NCI-H146 treated with DMSO at 0.1 percent for 48 hours (cell line): ENCODE results near the gene CLEC9A.
"Not testable (repeated sequence)": the region's sequence is repeated elsewhere in the genome, so short reads cannot be mapped to it uniquely, and the experiment has no call there.

ENCODE experiments used
- DNase-seq: peaks from one replicate; lab custom pipeline; 2025; ENCODE audit not compliant: unreplicated experiment; lab: John Stamatoyannopoulos, UW

Gene CLEC9A

DNA sequence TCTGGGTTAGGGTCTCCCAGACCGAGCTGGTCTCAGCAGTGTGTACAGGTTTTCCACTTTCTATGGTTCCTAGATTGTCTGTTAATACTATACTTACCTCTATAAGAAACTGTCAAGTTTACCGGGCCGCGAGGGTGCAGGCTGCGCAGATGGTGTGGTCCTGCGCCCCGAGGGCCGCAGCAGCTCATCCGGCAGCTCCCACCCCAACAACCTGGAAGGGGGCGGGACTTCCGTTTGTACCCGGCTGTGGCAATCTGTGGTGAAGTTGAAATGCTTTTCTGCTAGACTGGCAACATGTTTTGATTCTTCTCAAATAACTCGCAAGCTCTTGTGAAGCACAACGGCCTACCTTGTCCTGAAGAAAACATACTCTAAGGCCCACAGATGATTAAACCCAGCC, at the start of gene CLEC9A:
TSS of gene CLEC9A (plus strand) at position 237 of the 400 bp plus-strand sequence. CDS start 22,006 bp downstream, outside the sequence.
- no peak for DNase-seq

- DNase-seq, result no peak
Observed at GRCh38 chr12:9991876-9992275, 38.6 kb upstream of the CLEC9A start.

GRCh38 chr12:9992296-9992695, 38.2 kb upstream of the CLEC9A start:
- no peak for DNase-seq

DNA sequence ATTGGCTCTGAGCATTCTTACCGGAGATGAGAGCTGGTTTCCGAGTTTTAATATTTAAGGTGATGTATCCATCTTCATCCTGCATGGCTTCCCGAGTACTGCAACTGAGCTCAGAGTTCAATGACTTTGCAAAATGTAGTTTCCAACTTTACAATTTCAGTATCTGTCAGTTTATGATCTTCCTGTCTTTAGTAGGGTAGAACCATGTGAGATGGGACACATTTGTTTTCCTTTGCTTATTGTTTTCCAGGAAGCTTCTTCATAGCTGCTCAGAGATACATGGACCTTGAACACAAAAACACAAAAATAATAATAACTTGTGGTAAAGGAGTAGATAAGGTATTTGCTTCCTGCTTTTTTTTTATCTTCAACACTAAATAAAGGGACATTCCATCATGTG, 31.5 kb upstream of the CLEC9A start, which contains the start of gene CLEC1B:
TSS of gene CLEC1B (minus strand) at position 106 of the 400 bp plus-strand sequence. CDS start at position 85, 21 bp downstream.
- no peak for DNase-seq

DNA sequence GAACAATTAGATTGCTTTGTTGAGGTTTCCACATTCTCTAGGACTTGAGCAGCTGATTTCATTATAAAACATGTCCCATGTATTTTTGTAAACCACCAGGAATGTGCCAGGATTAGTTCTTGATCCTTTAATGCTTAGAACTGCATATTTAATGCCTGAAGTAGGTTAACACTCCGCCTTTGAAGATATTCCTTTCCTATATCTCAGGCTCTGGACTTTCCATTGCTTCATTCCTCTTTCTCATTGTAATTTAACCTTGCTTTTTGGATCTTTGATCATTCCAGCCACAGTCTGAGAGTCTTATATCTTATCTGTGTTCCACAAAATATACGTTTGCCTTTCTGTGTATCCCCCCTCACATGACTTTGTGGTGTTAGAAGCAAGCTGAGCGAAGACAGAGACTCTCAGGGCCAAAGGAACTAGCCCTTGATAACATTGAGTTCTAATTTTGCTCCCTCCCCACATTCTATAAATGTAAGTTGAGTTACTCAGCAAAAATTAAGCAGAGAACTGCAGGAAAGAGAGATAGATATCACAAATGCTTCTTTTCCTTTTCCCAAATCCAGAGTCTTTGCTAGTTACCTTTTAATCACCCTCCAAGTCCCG, 29.2 kb upstream of the CLEC9A start:
- no peak for DNase-seq

GRCh38 chr12:10012630-10013330, 17.7 kb upstream of the CLEC9A start:
- no peak for DNase-seq

DNA sequence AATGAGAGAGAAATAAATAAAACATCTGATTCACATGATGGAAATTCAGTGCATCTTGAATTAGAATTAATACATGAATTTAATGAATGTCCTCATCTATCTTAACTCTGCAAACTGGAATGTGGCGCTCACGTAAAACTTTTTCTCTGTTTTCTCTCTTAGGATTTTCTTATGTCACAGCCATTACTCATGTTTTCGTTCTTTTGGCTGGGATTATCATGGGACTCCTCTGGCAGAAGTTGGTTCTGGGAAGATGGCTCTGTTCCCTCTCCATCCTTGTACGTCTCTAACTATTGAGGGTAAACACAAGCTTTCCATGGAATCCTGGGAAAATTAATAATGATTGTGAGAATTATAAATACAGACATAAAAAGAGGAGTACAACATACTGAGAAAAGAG, 15.0 kb upstream of the CLEC9A start:
- DNase-seq, result no peak

DNA sequence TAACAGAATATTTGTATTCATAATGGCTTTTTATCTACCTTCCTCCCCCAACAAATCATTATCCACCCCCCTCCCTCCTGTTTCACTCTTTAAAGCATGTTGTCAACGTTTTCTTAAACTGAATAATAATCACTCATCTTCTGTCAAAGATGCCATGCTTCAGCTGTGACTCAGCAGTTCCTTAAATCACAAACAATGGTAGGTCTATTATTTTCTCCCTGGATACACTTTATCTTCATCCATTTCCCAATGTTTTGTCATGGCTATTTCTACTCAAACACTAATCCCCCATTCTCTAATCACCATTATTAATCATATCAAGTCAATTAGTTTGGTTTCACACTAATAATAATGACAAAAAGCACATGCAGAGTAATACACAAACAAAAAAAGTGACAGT, 13.6 kb upstream of the CLEC9A start:
- DNase-seq, result no peak

GRCh38 chr12:10018386-10018785, 12.1 kb upstream of the CLEC9A start:
- no peak for DNase-seq

DNA sequence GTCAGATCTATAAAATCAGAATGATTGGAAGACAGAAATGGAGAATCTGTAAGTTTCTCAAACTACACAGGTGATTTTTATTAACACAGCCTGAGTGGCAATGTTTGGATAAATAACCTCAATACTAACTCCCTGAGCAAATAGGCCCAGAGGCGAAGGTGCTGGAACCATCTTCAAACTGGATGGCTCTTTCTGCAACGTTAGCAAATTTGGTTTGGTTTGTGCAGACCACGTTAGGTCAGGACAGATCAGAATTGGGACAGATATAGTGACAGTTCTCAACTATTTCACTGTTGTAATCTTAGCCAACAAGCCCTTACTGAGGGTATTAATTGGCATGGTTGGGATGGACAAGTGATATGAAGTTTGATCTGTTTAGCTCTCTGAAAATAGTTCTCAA, 9.1 kb upstream of the CLEC9A start:
- DNase-seq, result no peak

DNA sequence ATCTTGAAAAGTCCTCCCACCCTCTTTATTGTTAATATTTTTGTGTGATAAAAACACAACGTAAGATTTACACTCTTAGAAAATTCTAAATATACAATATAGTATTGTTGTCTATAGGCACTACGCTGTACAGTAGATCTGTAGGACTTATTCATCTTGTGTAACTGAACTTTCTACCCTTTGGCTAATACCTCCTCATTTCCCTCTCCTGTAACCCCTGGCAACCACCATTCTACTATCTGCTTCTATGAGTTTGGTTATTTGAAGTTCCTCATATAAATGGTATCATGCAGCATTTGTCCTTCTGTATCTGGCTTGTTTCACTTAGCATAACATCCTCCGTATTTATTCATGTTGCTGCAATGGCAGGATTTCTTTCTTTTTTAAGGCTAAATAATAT, 5.2 kb upstream of the CLEC9A start:
- DNase-seq, result no peak

- DNase-seq, result not testable (repeated sequence)
Observed at GRCh38 chr12:10026666-10027065, 3.8 kb upstream of the CLEC9A start.

DNA sequence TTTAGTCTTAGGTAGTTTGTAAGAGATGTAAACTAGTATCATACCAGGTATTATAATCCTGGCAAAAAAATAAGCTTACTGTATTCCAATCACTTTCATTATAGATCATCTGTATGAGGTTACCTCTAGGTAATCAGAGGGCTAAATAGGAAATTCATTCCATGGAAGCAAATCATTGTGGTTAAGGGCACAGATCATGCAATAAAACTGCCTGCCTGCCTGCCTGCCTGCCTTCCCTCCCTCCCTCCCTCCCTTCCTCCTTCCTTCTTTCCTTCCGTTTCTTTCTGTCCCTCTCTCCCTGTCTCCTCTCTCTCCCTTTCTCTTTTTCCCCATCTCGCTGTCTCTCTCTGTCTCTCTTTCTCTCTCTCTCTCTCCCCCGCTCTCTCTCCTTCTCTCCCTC, 3.2 kb upstream of the CLEC9A start:
- no peak for DNase-seq

GRCh38 chr12:10027721-10028120, 2.8 kb upstream of the CLEC9A start:
- DNase-seq, result no peak

DNA sequence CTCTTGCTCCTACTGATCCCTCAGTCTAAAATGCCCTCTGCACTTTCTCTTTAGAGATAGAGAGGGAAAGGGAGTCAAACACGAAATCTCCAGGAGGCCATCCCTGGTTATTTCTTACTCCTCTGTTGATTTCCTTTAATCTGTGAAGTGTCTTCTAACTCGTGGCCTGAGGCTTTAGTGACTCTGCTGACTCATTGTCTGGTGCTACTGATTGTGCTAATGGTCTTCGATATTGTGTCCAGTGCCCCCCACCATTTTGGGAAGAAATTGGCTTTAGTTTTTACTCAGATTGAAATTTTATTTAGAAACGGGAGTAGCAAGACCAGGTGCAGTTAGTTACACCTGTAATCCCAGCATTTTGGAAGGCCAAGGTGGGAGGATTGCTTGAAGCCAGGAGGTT, 839 bp downstream of the CLEC9A start:
- DNase-seq, result no peak

GRCh38 chr12:10031771-10032175, 1.3 kb downstream of the CLEC9A start:
- no peak for DNase-seq

DNA sequence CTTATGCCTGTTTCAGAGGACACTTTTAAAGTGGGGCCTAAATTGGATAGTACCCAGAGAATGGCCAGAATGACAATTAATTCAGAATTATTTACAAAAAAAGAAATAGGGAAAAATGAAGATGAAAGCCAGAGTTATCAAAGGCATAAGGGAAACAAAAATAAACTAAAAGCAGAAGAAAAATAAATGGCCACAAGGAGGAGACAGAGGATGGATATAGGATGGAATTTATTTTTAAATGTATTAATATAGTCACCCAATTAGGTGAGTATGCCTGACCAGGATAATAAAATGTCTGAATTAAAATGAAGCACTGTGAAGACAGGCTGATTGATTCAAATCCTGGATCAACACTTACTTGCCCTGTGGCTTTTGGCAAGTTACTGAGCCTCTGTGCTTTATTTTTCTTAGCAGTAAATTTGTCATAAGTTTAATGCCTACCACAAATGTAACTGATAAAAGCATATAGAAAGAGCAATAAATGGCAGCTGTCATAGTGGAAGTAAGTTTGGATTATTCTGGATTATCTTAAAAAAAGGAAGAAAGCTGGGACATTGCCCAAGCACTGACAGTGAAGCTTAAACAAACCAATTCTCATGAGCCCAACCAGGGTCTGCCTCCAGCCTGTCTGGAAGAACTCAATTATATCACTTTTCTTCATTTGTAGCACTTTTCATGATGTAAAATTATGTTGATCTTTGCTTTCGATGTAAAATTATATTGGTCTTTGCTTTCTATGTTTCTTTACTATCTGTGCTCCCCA, 3.5 kb downstream of the CLEC9A start:
- no peak for DNase-seq

DNA sequence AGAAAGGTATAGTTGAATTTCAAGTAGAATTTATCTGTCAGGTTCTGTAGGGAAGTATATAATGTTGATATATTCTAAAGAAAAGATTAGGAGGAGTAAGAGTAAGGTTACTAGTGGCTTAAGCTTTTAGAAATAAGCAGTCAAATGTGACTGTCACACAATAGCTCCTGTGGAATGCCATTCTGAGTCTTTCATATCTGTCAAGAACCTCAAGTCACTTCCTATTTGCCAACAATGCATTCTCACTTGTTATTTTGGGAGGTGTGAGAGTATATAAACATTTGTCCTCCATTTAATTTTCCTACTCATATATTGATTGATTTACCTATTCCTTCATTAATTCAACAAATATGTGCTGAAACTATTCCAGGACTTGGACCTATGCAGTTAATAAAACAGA, 11.7 kb downstream of the CLEC9A start:
- DNase-seq, result no peak

DNA sequence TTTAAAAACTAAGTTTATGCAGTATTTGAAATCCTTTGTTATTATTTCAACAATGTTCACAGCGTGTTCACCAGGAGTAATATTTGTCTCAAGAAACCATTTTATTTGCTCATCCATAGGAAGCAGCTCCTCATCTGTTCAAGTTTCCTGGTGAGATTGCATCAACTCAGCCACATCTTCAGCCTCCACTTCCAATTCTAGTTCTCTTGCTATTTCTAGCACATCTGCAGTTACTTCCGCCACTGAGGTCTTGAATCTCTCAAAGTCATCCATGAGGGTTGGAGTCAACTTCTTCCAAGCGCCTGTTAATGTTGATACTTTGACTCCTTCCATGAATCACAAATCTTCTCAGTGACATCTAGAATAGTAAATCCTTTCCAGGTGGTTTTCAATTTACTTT, 18.0 kb downstream of the CLEC9A start:
- DNase-seq, result no peak

- DNase-seq, result no peak
Observed at GRCh38 chr12:10052193-10052913, 21.9 kb downstream of the CLEC9A start.

DNA sequence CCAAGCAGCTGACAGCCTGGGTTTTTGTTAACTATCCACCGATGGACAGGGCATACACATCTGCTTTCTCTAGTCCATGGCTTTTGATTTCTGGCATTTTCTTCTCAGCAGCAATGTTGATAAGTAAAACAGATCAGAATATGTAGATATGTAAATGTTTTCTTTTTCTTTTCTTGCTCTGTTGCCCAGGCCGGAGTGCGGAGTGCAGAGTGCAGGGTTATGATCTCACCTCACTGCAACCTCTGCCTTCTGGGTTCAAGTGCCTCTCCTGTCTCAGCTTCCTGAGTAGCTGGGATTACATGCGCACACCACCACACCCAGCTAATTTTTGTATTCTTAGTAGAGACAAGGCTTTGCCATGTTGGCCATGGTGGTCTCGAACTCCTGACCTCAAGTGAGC, 27.9 kb downstream of the CLEC9A start:
- DNase-seq, result no peak
